HepG2 (cell line): ENCODE results near the gene ZNF804B.

ENCODE experiments used
- ATF2 ChIP-seq: sonication (generic); formaldehyde crosslinking; IDR thresholded peaks from 2 replicates; pipeline ENCODE4 v1.4.0; 2020; ENCODE audit warnings: missing genetic modification reagents
- CCAR2 ChIP-seq: fragments of 200-400 bp; formaldehyde crosslinking; optimal IDR thresholded peaks from 2 replicates; pipeline ENCODE3; 2018; ENCODE audit warnings: low read depth, mild to moderate bottlenecking, low read length, moderate library complexity
- CREB1 ChIP-seq, 2 experiments: fragments of 450-650 bp in 1 of 2; IDR thresholded peaks; 2 replicates each; pipeline ENCODE4 v1.6.1; 2016 to 2017; ENCODE audit warnings: control low read depth in 1 of 2, mild to moderate bottlenecking in 1 of 2, missing compliant biosample characterization in 1 of 2, missing genetic modification characterization in 1 of 2
- EZH2 ChIP-seq: conservative IDR thresholded peaks from 2 replicates; pipeline ENCODE4 v1.6.1; 2012; ENCODE audit warnings: mild to moderate bottlenecking, low read depth, low read length, moderate library complexity
- FOXP4 ChIP-seq: sonication (generic); formaldehyde crosslinking; IDR thresholded peaks from 2 replicates; pipeline ENCODE4 v1.4.0; 2020; ENCODE audit warnings: missing genetic modification reagents
- KAT7 ChIP-seq: IDR thresholded peaks from 2 replicates; pipeline ENCODE4 v1.6.1; 2018; ENCODE audit warnings: borderline replicate concordance, missing compliant biosample characterization
- NFE2 ChIP-seq: sonication (generic); formaldehyde crosslinking; IDR thresholded peaks from 2 replicates; pipeline ENCODE4 v1.4.0; 2020; ENCODE audit warnings: missing genetic modification reagents
- RBAK ChIP-seq: sonication (generic); formaldehyde crosslinking; IDR thresholded peaks from 2 replicates; pipeline ENCODE4 v1.5.1; 2020; ENCODE audit warnings: mild to moderate bottlenecking, missing genetic modification reagents
- THAP9 ChIP-seq: sonication (generic); formaldehyde crosslinking; IDR thresholded peaks from 2 replicates; pipeline ENCODE4; 2020; ENCODE audit warnings: missing genetic modification reagents, mild to moderate bottlenecking, borderline replicate concordance
- ZGPAT ChIP-seq: IDR thresholded peaks from 2 replicates; pipeline ENCODE4 v1.6.1; 2016; ENCODE audit warnings: mild to moderate bottlenecking
- ZNF234 ChIP-seq: sonication (generic); formaldehyde crosslinking; conservative IDR thresholded peaks from 2 replicates; pipeline ENCODE4 v1.5.1; 2020; ENCODE audit warnings: mild to moderate bottlenecking, missing genetic modification reagents
- ZNF704 ChIP-seq: sonication (generic); formaldehyde crosslinking; IDR thresholded peaks from 2 replicates; pipeline ENCODE4 v1.8.1; 2023; ENCODE audit warnings: mild to moderate bottlenecking, inconsistent platforms, moderate library complexity, missing genetic modification reagents, borderline replicate concordance
- ZSCAN30 ChIP-seq: sonication (generic); formaldehyde crosslinking; IDR thresholded peaks from 2 replicates; pipeline ENCODE4 v1.5.0; 2020; ENCODE audit warnings: mild to moderate bottlenecking, missing genetic modification reagents
- ZZZ3 ChIP-seq: sonication (generic); formaldehyde crosslinking; IDR thresholded peaks from 2 replicates; pipeline ENCODE4 v1.4.0; 2020; ENCODE audit warnings: missing genetic modification reagents, mild to moderate bottlenecking, borderline replicate concordance

- TF ChIP-seq THAP9 (CRISPR knock-in tag) (no peak), ZNF704 (no peak), EZH2 (no peak), ZNF234 (no peak), CCAR2 (no peak), NFE2 (CRISPR knock-in tag) (no peak), CREB1 (IDR thresholded peaks at IDR 0.05) (no peak), CREB1 (CRISPR knock-in tag; IDR thresholded peaks at IDR 0.05) (no peak), ZSCAN30 (CRISPR knock-in tag) (no peak), KAT7 (CRISPR knock-in tag) (no peak), ZGPAT (CRISPR knock-in tag) (no peak), FOXP4 (CRISPR knock-in tag) (no peak), ATF2 (CRISPR knock-in tag) (no peak), ZZZ3 (CRISPR knock-in tag) (no peak), RBAK (CRISPR knock-in tag) (no peak)
Measured at GRCh38 chr7:89027781-89028180, 268.3 kb downstream of the ZNF804B start.
